Stomach (tissue), 4 donors: ENCODE measurements around the gene CFAP92.

ENCODE experiments used
- POLR2A ChIP-seq, 4 donors: fragments of 450-650 bp; IDR thresholded peaks; one replicate each; pipeline ENCODE4 v1.6.1; 2016; ENCODE audit warnings: antibody characterized with exemption in 4 of 4, control low read depth in 2 of 4, mild to moderate bottlenecking in 1 of 4, moderate library complexity in 1 of 4
- TF ChIP-seq, protein P1 (sequence below), 7 experiments: fragments of 450-650 bp in 4 of 7; fragments of 200-600 bp in 3 of 7; sonication (generic) in 3 of 7; IDR thresholded peaks; one replicate each; pipeline ENCODE4 v1.5.1; 2016 to 2019; ENCODE audit warnings: antibody characterized with exemption in 7 of 7, control low read depth in 2 of 7, mild to moderate bottlenecking in 1 of 7

DNA sequence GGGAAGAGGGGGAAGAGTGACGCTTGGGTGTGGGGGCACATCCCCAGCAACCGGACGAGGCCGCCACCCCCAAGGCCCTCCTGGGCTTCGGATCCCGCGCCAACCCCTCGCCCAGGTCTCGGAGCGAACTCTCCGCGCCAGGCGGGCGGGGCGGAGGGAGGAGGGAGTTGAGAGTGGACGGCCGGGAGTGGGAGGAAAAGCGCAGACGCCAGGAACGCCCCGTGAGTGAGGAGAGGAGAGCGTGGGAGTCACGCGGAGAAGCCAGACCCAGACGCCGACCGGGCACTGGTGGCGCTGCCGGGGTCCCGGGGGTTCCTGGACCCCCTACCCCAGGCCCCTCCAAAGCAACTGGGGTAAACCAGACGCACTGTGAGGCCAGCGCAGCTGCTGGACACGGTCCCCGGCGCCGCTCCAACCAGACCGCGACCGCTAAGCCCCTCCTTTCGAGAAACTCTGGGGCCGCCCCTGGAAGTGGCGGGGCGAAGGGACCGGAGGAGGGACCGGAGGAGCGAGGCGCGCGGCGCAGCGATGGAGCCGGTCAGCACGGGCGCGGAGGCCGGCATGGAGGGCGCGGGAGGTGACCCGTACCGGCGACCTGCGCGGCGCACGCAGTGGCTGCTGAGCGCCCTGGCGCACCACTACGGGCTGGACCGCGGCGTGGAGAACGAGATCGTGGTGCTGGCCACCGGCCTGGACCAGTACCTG lies 7.4 kb upstream of the CFAP92 start, which contains the start of gene EFCC1:
- TF ChIP-seq, protein P1, sequence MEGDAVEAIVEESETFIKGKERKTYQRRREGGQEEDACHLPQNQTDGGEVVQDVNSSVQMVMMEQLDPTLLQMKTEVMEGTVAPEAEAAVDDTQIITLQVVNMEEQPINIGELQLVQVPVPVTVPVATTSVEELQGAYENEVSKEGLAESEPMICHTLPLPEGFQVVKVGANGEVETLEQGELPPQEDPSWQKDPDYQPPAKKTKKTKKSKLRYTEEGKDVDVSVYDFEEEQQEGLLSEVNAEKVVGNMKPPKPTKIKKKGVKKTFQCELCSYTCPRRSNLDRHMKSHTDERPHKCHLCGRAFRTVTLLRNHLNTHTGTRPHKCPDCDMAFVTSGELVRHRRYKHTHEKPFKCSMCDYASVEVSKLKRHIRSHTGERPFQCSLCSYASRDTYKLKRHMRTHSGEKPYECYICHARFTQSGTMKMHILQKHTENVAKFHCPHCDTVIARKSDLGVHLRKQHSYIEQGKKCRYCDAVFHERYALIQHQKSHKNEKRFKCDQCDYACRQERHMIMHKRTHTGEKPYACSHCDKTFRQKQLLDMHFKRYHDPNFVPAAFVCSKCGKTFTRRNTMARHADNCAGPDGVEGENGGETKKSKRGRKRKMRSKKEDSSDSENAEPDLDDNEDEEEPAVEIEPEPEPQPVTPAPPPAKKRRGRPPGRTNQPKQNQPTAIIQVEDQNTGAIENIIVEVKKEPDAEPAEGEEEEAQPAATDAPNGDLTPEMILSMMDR (IDR thresholded peaks at IDR 0.05), result no peak
- TF ChIP-seq POLR2A (IDR thresholded peaks at IDR 0.05), result no peak
